HepG2 (cell line): ENCODE measurements around the gene MBOAT7. TPM values are rescaled to one million over a fixed set of nuclear protein-coding genes. Genes with fewer than 3 reads are reported as not detected.

Experiments
- ADNP ChIP-seq: sonication (generic); formaldehyde crosslinking; IDR thresholded peaks from 2 replicates; pipeline ENCODE4 v1.4.0; 2020; ENCODE audit warnings: missing genetic modification reagents
- ARNT ChIP-seq: fragments of 450-650 bp; IDR thresholded peaks from 2 replicates; pipeline ENCODE4 v1.6.1; 2017
- GATAD1 ChIP-seq: IDR thresholded peaks from 2 replicates; pipeline ENCODE4 v1.6.1; 2016; ENCODE audit warnings: missing genetic modification reagents, missing compliant biosample characterization
- GATAD2A ChIP-seq: IDR thresholded peaks from 2 replicates; pipeline ENCODE4 v1.6.1; 2016
- GTF2F1 ChIP-seq: fragments of 150-350 bp; IDR thresholded peaks from 2 replicates; pipeline ENCODE4 v1.6.1; 2014; ENCODE audit warnings: low read length
- HDAC6 ChIP-seq: fragments of 200-600 bp; sonication (generic); IDR thresholded peaks from 2 replicates; pipeline ENCODE4 v1.7.0; 2017; ENCODE audit warnings: mild to moderate bottlenecking, antibody characterized with exemption, low read length, low read depth
- HNRNPH1 ChIP-seq: fragments of 200-400 bp; formaldehyde crosslinking; optimal IDR thresholded peaks from 2 replicates; pipeline ENCODE3; 2017; ENCODE audit warnings: mild to moderate bottlenecking, low read depth, low read length
- KAT8 ChIP-seq: IDR thresholded peaks from 2 replicates; pipeline ENCODE4 v1.6.1; 2016; ENCODE audit warnings: missing genetic modification reagents, missing compliant biosample characterization
- NFAT5 ChIP-seq: sonication (generic); formaldehyde crosslinking; IDR thresholded peaks from 2 replicates; pipeline ENCODE4 v1.4.0; 2020; ENCODE audit warnings: missing genetic modification reagents
- NRL ChIP-seq: sonication (generic); formaldehyde crosslinking; IDR thresholded peaks from 2 replicates; pipeline ENCODE4 v1.5.0; 2020; ENCODE audit warnings: missing genetic modification reagents, mild to moderate bottlenecking, moderate library complexity, borderline replicate concordance
- RXRB ChIP-seq: IDR thresholded peaks from 2 replicates; pipeline ENCODE4 v1.6.1; 2016; ENCODE audit warnings: borderline replicate concordance, missing genetic modification reagents, missing compliant biosample characterization
- SP140L ChIP-seq: sonication (generic); formaldehyde crosslinking; IDR thresholded peaks from 2 replicates; pipeline ENCODE4 v1.4.0; 2020; ENCODE audit warnings: missing genetic modification reagents, borderline replicate concordance
- STAG1 ChIP-seq: sonication (generic); formaldehyde crosslinking; IDR thresholded peaks from 2 replicates; pipeline ENCODE4 v1.4.0; 2020; ENCODE audit warnings: missing genetic modification reagents
- TEAD3 ChIP-seq: optimal IDR thresholded peaks from 2 replicates; pipeline ENCODE3; 2016; ENCODE audit warnings: borderline replicate concordance
- U2AF1 ChIP-seq: fragments of 200-400 bp; formaldehyde crosslinking; optimal IDR thresholded peaks from 2 replicates; pipeline ENCODE3; 2017; ENCODE audit warnings: mild to moderate bottlenecking, low read depth, low read length
- YY1 ChIP-seq: IDR thresholded peaks from 2 replicates; pipeline ENCODE4 v1.6.1; 2011; ENCODE audit warnings: low read length, low read depth, moderate library complexity, mild to moderate bottlenecking; ENCODE audit not compliant: insufficient read depth, insufficient replicate concordance
- ZBTB38 ChIP-seq: sonication (generic); formaldehyde crosslinking; IDR thresholded peaks from 2 replicates; pipeline ENCODE4 v1.5.1; 2020; ENCODE audit warnings: mild to moderate bottlenecking, missing genetic modification reagents
- ZNF12 ChIP-seq: sonication (generic); formaldehyde crosslinking; IDR thresholded peaks from 2 replicates; pipeline ENCODE4 v1.5.0; 2020; ENCODE audit warnings: missing genetic modification reagents
- ZNF124 ChIP-seq: sonication (generic); formaldehyde crosslinking; IDR thresholded peaks from 2 replicates; pipeline ENCODE4 v1.4.0; 2020; ENCODE audit warnings: missing genetic modification reagents
- ZNF235 ChIP-seq: sonication (generic); formaldehyde crosslinking; IDR thresholded peaks from 2 replicates; pipeline ENCODE4 v1.8.1; 2023; ENCODE audit warnings: mild to moderate bottlenecking, missing genetic modification reagents, borderline replicate concordance
- ZNF484 ChIP-seq: sonication (generic); formaldehyde crosslinking; IDR thresholded peaks from 2 replicates; pipeline ENCODE4 v1.5.1; 2020; ENCODE audit warnings: mild to moderate bottlenecking, low read depth, missing genetic modification reagents, borderline replicate concordance
- ZNF687 ChIP-seq: sonication (generic); formaldehyde crosslinking; IDR thresholded peaks from 2 replicates; pipeline ENCODE4 v1.5.1; 2020; ENCODE audit warnings: mild to moderate bottlenecking, missing genetic modification reagents, moderate library complexity
- polyA plus RNA-seq, 8 experiments: library from polyadenylated mRNA; depleted of rRNA in 3 of 8; stranded (reverse) in 7 of 8; unstranded in 1 of 8; fragments of >200 nt; fragmentation: Illumina TruSeq in 4 of 8; extraction: Trizol in 4 of 8; gene quantifications; 2 replicates each; pipeline versions ENCODE4 v1.2.1 to v1.2.3, GENCODE V29; 2011 to 2016; ENCODE audit warnings: low read depth in 4 of 8, missing spikeins in 1 of 8, mixed read lengths in 1 of 8; ENCODE audit not compliant: insufficient read depth in 1 of 8
- total RNA-seq, 5 experiments: library from RNA; depleted of rRNA; stranded (reverse); fragments of >200 nt; fragmentation: Illumina TruSeq; extraction: Trizol; gene quantifications; 2 replicates each; pipeline ENCODE4 v1.2.3, GENCODE V29; 2016; ENCODE audit warnings: low read depth in 1 of 5

MBOAT7 gene
- total and polyA plus RNA-seq, 2 of the 13 experiments (the other 11 are each of a cell fraction or from before 2014, with no cell fraction given), result 22.2 to 25.5 TPM

- TF ChIP-seq ZBTB38 (CRISPR knock-in tag) (no peak), ZNF124 (0 out of 2 replicates have a peak, but pooled peaks have one; percentile 35), ZNF235 (CRISPR knock-in tag) (no peak), YY1 (peak; percentile 35), KAT8 (CRISPR knock-in tag) (0 out of 2 replicates have a peak, but pooled peaks have one; percentile 24), HDAC6 (no peak), NRL (CRISPR knock-in tag) (peak; percentile 54; the same call in 1 of the 2 replicates), GTF2F1 (no peak), U2AF1 (peak; percentile 49), SP140L (CRISPR knock-in tag) (no peak), ZNF12 (peak; percentile 93), GATAD2A (CRISPR knock-in tag) (peak; percentile 28; the same call in 1 of the 2 replicates), ADNP (CRISPR knock-in tag) (no peak), ZNF484 (CRISPR knock-in tag) (no peak), NFAT5 (no peak), GATAD1 (CRISPR knock-in tag) (no peak), ZNF687 (CRISPR knock-in tag) (peak; percentile 35), HNRNPH1 (no peak), TEAD3 (peak; percentile 29), STAG1 (CRISPR knock-in tag) (peak; percentile 76), RXRB (CRISPR knock-in tag) (peak; percentile 23; the same call in 1 of the 2 replicates), ARNT (no peak)
Observed at GRCh38 chr19:54168174-54168917, 21.0 kb downstream of the MBOAT7 start (continued).
